KOPT-K1 (cell line): ENCODE results near the gene SPRR1A.

Experiments
- H3K27ac ChIP-seq: fragments of 200-600 bp; sonication (generic); 2 replicates; pipeline ENCODE4 v1.5.1; 2016; ENCODE audit warnings: antibody characterized with exemption, mild to moderate bottlenecking, low read depth, low read length; ENCODE audit not compliant: poor library complexity, severe bottlenecking
- H3K36me3 ChIP-seq: fragments of 200-600 bp; sonication (generic); 2 replicates; pipeline ENCODE4 v1.5.1; 2017; ENCODE audit warnings: antibody characterized with exemption, mild to moderate bottlenecking, low read length, moderate library complexity; ENCODE audit not compliant: insufficient read depth
- H3K9me3 ChIP-seq: fragments of 200-600 bp; sonication (generic); 2 replicates; pipeline ENCODE4 v1.5.1; 2017; ENCODE audit warnings: antibody characterized with exemption, low read length, mild to moderate bottlenecking; ENCODE audit not compliant: insufficient read depth, poor library complexity, severe bottlenecking

SPRR1A gene, protein sequence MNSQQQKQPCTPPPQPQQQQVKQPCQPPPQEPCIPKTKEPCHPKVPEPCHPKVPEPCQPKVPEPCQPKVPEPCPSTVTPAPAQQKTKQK

DNA sequence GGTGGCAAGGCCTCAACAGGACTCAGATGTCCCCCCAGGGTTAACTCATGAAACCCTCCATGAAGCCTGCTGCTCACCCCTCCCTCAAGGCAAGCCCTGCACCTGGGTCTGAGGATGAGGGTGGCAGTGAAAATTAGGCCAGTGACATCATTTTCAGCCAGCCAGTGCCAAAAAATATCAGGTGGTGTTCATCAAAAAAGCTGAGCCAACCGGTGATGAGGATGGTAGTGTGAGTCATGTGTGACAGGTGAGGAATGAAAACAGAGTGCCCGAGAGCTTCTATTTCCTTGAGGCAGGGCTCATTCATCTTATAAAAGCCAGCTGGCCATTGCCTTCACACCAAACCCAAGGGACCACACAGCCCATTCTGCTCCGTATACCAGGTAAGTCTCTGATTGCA is at the start of gene SPRR1A:
Gene SPRR1A, plus strand, starts transcription at position 339 of the 400 bp plus-strand sequence. CDS start 1,150 bp downstream, outside the sequence.
- Histone ChIP-seq H3K36me3 (no peaks in the 10 kb centered on the region), H3K27ac (no peak within 1 kb of the TSS), H3K9me3 (no peaks in the 10 kb centered on the region)

DNA sequence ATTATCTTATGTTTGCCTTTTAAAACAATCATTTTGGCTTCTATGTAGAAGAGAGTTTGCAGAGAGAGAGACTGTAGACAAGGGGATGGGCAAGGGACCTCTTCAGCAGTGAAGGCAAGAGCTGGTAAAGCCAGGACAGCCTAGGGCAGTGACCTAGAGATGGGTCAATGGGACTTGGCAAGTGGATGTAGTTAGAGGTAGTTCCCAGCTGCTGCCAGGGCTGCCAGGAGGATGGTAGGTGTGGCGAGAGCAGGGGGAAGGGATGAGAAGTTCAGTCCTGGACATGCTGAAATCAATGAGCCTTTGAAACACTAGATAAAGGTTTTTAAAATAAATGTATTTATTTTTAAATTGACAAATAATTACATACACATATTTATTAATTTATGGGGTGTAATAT is 43.3 kb upstream of the SPRR1A start:
- Histone ChIP-seq H3K27ac (no peak overlapping the region), H3K36me3 (no peaks in the 10 kb centered on the region), H3K9me3 (no peaks in the 10 kb centered on the region)

DNA sequence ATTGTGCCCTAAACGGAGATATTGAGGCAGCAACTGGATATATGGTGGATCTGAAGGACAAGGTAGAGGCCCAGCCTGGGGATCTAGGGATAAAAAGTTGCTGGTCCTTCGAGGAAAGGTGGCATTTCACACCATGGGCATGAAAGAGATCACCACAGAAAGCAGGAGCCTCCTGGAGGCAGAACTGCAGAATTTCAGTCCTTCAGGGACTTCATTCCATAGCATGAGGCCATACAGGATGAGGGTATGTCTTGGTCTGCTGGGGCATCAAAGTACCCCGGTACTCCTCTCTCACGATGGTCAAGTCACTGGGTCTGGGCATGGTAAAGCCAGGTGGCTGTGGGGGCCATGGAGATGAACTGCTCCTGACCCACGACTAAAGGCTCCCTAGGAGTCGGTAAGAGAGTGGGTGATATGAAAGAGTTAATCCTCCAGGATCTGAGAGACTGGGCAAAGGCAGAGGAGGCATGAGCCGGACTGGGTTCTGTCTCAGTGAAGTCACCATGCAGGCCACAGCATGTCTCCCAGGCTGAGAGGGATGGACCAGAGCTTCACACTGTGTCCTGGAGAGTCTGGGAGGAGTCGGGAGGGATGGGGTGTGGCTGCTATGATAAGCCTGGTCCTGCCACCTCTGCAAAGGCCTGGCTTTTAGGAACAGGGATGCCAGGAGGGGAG is 42.7 kb upstream of the SPRR1A start:
- Histone ChIP-seq H3K9me3 (no peaks in the 10 kb centered on the region), H3K27ac (no peak overlapping the region), H3K36me3 (no peaks in the 10 kb centered on the region)

DNA sequence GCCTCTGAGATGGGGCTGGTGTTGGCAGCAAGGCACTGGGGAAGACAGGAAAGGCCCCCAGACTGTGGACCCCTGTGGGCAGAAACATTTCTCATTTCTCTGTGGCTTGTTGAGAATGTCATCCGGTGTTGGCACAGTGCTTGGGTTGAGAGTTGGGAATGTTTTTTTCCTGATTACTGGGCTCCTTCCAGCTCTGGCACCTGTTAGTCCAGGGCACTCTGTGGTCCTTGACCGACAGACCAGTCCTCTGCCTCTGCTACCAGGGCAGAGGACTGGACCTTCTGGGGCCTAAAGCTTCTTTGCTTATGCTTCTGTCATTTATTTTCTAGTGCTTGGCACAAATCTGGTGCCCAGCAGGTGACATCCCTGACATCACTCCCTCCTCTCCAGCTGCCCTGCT is 41.7 kb upstream of the SPRR1A start:
- H3K36me3 ChIP-seq: no peaks in the 10 kb centered on the region
- no peak overlapping the region for H3K27ac ChIP-seq
- H3K9me3 ChIP-seq: no peaks in the 10 kb centered on the region

DNA sequence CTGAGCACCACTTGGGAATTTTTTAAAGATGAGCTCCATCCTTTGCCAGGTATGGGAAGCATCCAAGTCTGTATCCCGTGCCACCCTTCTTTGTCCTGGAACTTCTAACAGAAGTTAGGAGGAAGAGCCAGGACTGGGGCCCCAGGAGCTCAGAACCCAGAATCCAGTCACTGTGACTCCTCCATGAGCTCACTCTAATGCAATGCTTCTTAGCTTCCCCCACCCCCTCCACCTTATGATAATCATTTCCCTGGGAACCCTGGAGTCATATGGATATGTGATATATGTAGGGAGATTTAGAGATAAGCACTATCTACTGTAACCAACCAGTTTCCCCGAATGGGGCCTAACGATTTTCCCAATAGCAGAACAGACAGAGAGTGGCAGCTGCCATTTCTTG is 37.6 kb upstream of the SPRR1A start:
- Histone ChIP-seq H3K27ac (no peak overlapping the region), H3K36me3 (no peaks in the 10 kb centered on the region), H3K9me3 (no peaks in the 10 kb centered on the region)

DNA sequence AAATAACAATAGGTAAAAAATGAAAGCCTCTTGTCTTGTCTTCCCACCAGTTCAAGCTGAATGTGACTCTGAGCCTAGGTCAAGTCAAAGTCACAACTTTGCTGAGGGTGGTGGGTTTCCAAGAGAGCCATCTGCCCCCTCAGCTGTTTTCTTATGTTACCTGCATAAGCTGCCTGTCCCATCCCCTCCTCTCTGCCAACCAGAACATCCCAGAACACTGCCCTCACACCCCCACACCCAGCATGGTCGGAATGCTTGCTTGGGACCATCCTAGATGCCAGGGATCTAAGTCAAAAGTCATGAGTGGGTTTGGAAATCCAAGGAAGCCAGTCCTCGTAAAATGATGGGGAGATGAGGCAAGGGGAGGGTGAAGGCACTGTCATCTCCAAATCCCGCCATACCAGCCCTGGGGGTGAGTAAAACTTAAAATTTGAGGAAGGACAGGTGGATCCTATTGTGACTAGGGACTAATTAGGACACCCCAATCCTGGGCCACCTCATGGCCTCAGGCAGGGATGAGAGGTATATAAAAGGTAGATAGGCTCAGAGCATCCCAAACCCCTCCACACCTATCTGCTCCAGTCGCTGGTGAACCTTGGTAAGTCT is 37.1 kb upstream of the SPRR1A start, which contains the start of gene SPRR5:
Gene SPRR5, plus strand, starts transcription at position 556 of the 606 bp plus-strand sequence. CDS start 1,349 bp downstream, outside the sequence.
- no peaks in the 10 kb centered on the region for H3K36me3 ChIP-seq
- no peak within 1 kb of the TSS for H3K27ac ChIP-seq
- no peaks in the 10 kb centered on the region for H3K9me3 ChIP-seq

DNA sequence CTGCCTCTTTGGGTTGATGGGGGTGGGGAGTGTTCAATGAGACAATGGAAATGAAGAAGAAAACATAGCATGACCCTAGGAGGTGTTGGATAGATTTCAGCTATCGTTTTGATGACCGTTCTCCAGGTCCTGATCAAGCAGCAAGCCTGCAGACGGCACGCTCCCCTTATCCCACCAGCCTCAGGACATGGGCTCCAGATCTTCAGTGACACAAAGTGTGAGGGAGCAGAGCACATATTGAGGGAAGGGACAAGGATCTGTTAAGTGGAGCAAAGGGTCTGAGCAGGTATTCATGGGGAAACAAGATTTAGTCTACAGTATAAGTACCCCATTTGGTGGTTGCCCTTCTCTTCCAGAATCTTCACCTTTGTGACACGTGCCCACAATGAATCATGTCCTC is 32.2 kb upstream of the SPRR1A start:
- H3K27ac ChIP-seq: no peak overlapping the region
- H3K9me3 ChIP-seq: no peaks in the 10 kb centered on the region
- no peaks in the 10 kb centered on the region for H3K36me3 ChIP-seq

DNA sequence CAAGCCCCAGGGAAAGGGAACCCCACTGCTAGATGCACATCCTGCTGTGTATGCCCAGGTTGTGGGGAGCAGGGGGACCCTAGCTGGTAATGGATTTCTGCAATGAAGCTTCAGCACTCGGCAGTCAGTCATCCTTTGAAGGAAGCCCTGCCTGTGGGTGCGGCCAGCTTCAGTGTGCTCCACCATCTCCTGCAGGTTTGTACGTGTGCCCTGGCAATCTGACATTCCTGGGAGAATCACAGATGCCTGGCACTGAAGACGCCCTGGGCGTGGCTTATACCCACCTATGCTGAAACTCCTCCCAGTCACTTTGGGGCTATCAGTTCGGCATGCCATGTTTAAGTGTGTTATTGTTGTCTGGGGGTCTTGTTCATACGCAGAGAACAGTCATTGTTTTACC is 30.1 kb upstream of the SPRR1A start:
- H3K9me3 ChIP-seq: no peaks in the 10 kb centered on the region
- no peak overlapping the region for H3K27ac ChIP-seq

DNA sequence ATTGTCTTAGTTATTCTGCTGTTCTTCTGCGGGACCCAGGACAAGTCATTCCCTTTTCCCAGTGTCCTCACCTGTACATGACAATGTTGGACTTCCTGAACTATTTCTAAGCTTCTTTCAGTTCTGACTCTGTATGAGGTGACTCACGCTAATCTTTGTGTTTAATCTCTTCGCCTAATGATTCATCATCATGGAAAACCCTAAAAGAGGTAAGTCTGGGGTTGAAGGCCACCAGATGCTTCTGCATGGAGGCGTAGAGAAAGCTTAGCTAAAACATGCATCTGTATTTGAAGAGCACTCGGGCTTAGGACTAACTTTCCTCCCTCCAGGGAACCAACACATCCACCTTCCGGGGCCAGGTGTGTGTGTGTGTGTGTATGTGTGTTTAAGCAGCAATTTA is 29.4 kb upstream of the SPRR1A start:
- Histone ChIP-seq H3K27ac (no peak overlapping the region), H3K9me3 (no peaks in the 10 kb centered on the region), H3K36me3 (no peaks in the 10 kb centered on the region)

More for the DNA sequence above, 30.1 kb upstream of the SPRR1A start:
- H3K36me3 ChIP-seq: no peaks in the 10 kb centered on the region

DNA sequence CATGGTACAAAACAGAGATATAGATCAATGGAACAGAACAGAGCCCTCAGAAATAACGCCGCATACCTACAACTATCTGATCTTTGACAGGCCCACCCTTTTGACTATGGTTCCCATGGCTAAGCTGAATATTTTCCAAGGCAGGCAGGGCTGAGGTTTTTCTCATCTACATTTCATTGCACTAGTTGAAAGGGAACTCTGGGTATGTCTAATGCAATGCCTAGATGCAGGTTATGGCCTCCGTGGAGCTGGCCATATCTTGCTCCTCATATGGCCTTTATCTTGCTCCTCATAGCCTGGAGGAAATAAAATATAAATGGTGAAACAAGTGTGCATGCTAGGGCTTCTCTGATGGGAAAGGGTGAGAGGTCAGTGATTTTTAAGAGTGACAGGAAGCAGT is 26.3 kb upstream of the SPRR1A start:
- Histone ChIP-seq H3K36me3 (no peaks in the 10 kb centered on the region), H3K27ac (no peak overlapping the region), H3K9me3 (no peaks in the 10 kb centered on the region)

DNA sequence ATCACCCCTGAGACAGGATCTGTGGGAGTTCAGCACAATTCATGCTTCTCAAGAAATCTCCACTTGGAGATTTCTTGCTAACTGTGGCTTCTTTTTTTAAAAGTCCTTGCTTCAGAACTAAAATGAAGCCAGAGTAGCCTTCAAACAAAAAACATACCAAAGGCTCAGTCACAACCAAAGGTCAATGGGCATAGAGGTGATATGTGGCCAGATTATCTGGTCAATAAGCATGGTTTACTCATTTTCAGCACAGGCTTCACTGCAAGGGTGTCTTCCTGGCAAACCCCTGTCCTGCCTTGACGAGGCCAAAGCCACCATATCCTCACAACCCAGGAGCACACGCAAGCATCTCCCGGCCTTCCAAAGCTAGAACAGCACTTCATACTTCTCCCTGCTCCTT is 24.6 kb upstream of the SPRR1A start:
- Histone ChIP-seq H3K27ac (no peak overlapping the region), H3K36me3 (no peaks in the 10 kb centered on the region), H3K9me3 (no peaks in the 10 kb centered on the region)

DNA sequence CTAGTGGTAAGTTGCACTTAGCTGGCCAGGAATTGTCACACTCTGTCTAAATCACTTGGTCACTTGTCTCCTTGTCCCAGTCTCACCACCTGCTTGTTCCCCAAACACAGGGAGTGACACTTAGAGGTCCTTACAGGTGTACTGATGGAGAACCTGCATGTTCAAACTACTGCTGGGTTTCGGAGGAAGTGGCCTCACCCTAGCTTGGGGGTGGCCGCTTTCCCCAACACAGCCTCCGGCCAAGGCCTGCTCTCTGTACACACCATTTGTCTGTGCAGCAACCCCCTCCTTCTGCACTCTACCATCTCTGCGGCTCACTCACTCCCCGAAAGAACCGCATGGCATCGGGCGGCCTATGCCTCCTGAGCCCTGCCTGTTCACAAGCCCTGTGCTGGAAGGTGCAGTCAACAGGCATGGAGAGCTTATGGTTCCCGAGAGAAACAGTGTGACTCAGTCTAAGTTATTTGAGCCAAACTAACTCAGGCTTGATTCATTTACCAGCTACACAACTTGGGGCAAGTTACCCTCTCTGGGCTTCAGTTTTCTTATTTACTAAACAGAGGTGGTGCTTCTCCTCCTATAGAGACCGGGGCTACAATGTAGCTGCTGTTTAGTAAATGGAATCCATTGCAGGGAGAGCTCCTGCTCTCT is 24.0 kb upstream of the SPRR1A start:
- no peaks in the 10 kb centered on the region for H3K9me3 ChIP-seq
- H3K27ac ChIP-seq: no peak overlapping the region

DNA sequence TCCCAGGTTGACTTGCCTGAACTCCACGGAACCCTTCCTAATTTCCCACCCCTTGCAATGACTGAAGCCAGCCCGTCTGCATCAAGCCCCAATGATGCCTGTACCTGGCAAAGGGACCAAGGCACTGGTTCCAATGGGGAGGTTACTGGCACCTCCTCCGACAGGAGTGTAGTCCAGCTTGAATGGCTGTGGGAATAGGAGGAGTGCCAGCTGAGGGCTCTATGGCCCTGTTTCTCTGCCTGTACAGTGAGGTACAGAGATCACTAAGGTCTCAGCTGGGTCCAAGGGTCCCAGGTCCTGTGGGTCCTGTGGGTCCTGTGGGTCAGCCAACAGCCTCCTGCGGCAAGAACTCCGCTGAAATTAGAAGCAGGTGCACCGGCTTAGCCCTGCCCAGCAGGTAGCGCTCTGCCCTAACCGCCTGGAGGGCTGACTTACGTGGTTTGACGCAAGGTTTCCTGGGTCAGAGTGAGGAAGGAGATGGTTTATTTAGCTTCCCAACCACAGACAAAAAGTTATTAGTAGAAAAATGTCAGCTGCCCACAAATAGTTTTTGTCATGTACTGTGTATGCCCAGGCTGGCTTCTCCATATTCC is 23.3 kb upstream of the SPRR1A start:
- no peaks in the 10 kb centered on the region for H3K9me3 ChIP-seq
- H3K27ac ChIP-seq: no peak overlapping the region
- H3K36me3 ChIP-seq: no peaks in the 10 kb centered on the region

More for the DNA sequence above, 24.0 kb upstream of the SPRR1A start:
- no peaks in the 10 kb centered on the region for H3K36me3 ChIP-seq

DNA sequence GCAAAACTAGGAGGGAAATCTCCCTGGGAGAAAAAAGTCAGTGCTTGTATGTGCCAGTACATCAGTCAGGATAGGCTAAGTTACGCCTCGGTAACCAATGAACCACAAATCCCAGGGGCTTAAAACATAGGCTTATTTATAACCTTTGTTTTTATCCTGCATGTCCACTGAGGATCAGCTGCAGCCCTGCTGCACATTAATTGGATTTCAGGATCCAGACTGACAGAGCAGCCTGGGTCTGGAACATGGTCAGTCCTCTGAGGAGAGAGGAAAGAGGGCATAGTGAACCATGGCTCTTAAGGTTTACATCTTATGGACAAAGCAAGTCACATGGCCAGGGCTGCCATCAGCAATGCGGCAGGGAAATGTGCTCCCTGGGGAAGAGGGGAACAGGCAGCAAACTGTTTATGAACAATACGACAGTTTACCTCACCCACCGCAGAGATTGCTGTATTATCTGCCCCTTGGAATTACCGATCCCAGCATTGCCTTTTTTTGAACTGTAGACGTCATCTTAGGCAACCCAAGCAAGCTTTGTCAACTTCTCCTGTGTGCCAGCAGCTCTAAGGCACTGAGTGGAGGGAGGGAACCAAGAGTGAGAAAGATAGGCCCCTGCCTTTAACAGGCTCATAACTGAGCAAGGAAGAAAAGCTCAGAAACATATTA is 22.5 kb upstream of the SPRR1A start:
- H3K27ac ChIP-seq: no peak overlapping the region
- no peaks in the 10 kb centered on the region for H3K9me3 ChIP-seq
- no peaks in the 10 kb centered on the region for H3K36me3 ChIP-seq
